ENCODE results near the gene CREB3L2. TPM values are rescaled to one million over a fixed set of nuclear protein-coding genes. Genes with fewer than 3 reads are reported as not detected.

Gene CREB3L2
- total and polyA plus RNA-seq, 2 of the 4 experiments (the other 2 are of a cell fraction): 42.3 to 57.9 TPM

- CTCF ChIA-PET: interaction anchor here (0.9 to 3.2 kb wide), 3 partner anchors 109 to 295 kb away, joined by 3 to 16 read pairs (median 3); no protein-coding TSS in a partner anchor
These were observed 101.7 kb downstream of the CREB3L2 start for GRCh38 chr7:137900137-137900536.

More at GRCh38 chr7:137900137-137900536, 101.7 kb downstream of the CREB3L2 start:
- no TSS peak for BruUV-seq (replicated peaks)
- Histone ChIP-seq H2AK5ac (ENCODE audit: low read depth, low read length) (no peak overlapping the region), H2BK5ac (ENCODE audit: low read depth, low read length, poor library complexity, severe bottlenecking) (no peak overlapping the region), H3K23ac (ENCODE audit: low read depth, low read length) (no peak overlapping the region), H2BK15ac (ENCODE audit: low read depth, low read length) (no peak overlapping the region), H2AK9ac (replicated peaks; ENCODE audit: low read depth, low read length, poor library complexity) (no peak overlapping the region), H3K18ac (ENCODE audit: low read depth, low read length) (no peak overlapping the region), H3K4ac (ENCODE audit: low read depth, low read length) (no peak overlapping the region), H4K91ac (ENCODE audit: insufficient read depth, low read depth, low read length) (no peak overlapping the region), H3K56ac (ENCODE audit: extremely low read depth, insufficient read depth, low read length) (no peak overlapping the region), H2BK120ac (ENCODE audit: low read depth, low read length) (no peak overlapping the region), H3K79me1 (ENCODE audit: low read depth in 1 of 2, low read length in 2 of 2) (peaks cover 27 to 30% of the 10 kb centered on the region in 2 experiments), H4K20me1 (ENCODE audit: insufficient read depth, low read length) (no peaks in the 10 kb centered on the region; the same call in 1 of the 2 replicates), H3K4me3 (ENCODE audit: insufficient read depth, low read depth, low read length) (no peak overlapping the region), H3K9me1 (ENCODE audit: insufficient read depth, low read length) (0 out of 2 replicates have a peak, but pooled peaks cover 2% of the 10 kb centered on the region), H4K8ac (ENCODE audit: low read depth in 2 of 2, low read length in 2 of 2) (no peak overlapping the region), H3K36me3 (ENCODE audit: control insufficient read depth, insufficient read depth, low read length) (peaks cover 40% of the 10 kb centered on the region), H3K27ac (ENCODE audit: insufficient read depth, low read length) (no peak overlapping the region), H3K9me3 (ENCODE audit: control insufficient read depth, insufficient read depth, low read length) (no peaks in the 10 kb centered on the region), H3K4me1 (ENCODE audit: control insufficient read depth, insufficient read depth, low read length) (no peaks in the 10 kb centered on the region), H3K14ac (replicated peaks; ENCODE audit: low read depth, low read length) (no peak overlapping the region), H3K9ac (ENCODE audit: low read depth, low read length) (no peak overlapping the region), H3K4me2 (ENCODE audit: low read depth, low read length) (no peak overlapping the region), H2AFZ (replicated peaks; ENCODE audit: low read length, poor library complexity) (no peak overlapping the region), H4K5ac (ENCODE audit: low read depth, low read length) (no peak overlapping the region), H3K27me3 (ENCODE audit: control insufficient read depth, insufficient read depth, low read length) (no peaks in the 10 kb centered on the region), H2BK20ac (ENCODE audit: low read depth, low read length) (no peak overlapping the region)
- intact Hi-C loops (cut with micrococcal nuclease) (no loop called here), dilution Hi-C loops (cut with HindIII; ENCODE audit: low sequenced_read_pairs, unreplicated experiment) (no loop called here), in situ Hi-C loops (cut with MboI; ENCODE audit: low sequenced_read_pairs) (loop anchor here (10.0 kb wide), 1 partner anchor 835 kb away; no protein-coding TSS in a partner anchor)
- no CpG with 5 or more reads among the region's 4 CpGs for WGBS, 2 experiments (ENCODE audit: extremely low coverage in 2 of 2, insufficient read length in 1 of 2)
- no peak for TF ChIP-seq MAZ (IDR thresholded peaks at IDR 0.05; ENCODE audit: borderline replicate concordance, low read depth, low read length)
- no peak for TF ChIP-seq SMC3 (IDR thresholded peaks at IDR 0.05; ENCODE audit: low read depth, low read length)
- no peak for TF ChIP-seq FOS (IDR thresholded peaks at IDR 0.05; ENCODE audit: low read depth, low read length)
- no peak for TF ChIP-seq MAFK (IDR thresholded peaks at IDR 0.05; ENCODE audit: low read depth, low read length)
- ATAC-seq (ENCODE audit: low read depth) (no peak), DNase-seq (no peak)
- POLR2A ChIA-PET (ENCODE audit: unreplicated experiment): no interaction called here
